Neural progenitor cell (in vitro differentiated cells): Measurements from ENCODE around the gene DPP7. TPM values are rescaled to one million over a fixed set of nuclear protein-coding genes. Genes with fewer than 3 reads are reported as not detected.

Source experiments
- DNase-seq: peaks from one replicate; pipeline ENCODE4 v3.0.0-alpha.2; 2016; ENCODE audit warnings: low spot score
- H2AFZ ChIP-seq: fragments of 200-600 bp; sonication (generic); replicated peaks from 2 replicates; pipeline ENCODE4 v1.6.1; 2016; ENCODE audit warnings: antibody characterized with exemption
- H3F3A ChIP-seq: fragments of 200-600 bp; sonication (generic); 2 replicates; pipeline ENCODE4 v1.6.1; 2016; ENCODE audit warnings: antibody characterized with exemption, low read depth
- H3K27ac ChIP-seq: fragments of 200-600 bp; sonication (generic); 2 replicates; pipeline ENCODE4 v1.5.1; 2016; ENCODE audit warnings: mild to moderate bottlenecking
- H3K27me3 ChIP-seq: fragments of 200-600 bp; sonication (generic); 2 replicates; pipeline ENCODE4 v1.6.1; 2016; ENCODE audit warnings: mild to moderate bottlenecking, moderate library complexity
- H3K36me3 ChIP-seq: fragments of 200-600 bp; sonication (generic); 2 replicates; pipeline ENCODE4 v1.5.1; 2016
- H3K4me1 ChIP-seq: fragments of 200-600 bp; sonication (generic); 2 replicates; pipeline ENCODE4 v1.6.1; 2016; ENCODE audit warnings: mixed run types
- H3K4me2 ChIP-seq: fragments of 200-600 bp; sonication (generic); 2 replicates; pipeline ENCODE4 v1.6.1; 2016
- H3K4me3 ChIP-seq: fragments of 200-600 bp; sonication (generic); 2 replicates; pipeline ENCODE4 v1.5.1; 2016
- H3K79me2 ChIP-seq: fragments of 200-600 bp; sonication (generic); 2 replicates; pipeline ENCODE4 v1.6.1; 2016; ENCODE audit warnings: low read depth
- H3K9ac ChIP-seq: fragments of 200-600 bp; sonication (generic); 2 replicates; pipeline ENCODE4 v1.6.1; 2016
- H3K9me3 ChIP-seq: fragments of 200-600 bp; sonication (generic); 2 replicates; pipeline ENCODE4 v1.5.1; 2016; ENCODE audit warnings: low read depth
- H4K20me1 ChIP-seq: fragments of 200-600 bp; sonication (generic); 2 replicates; pipeline ENCODE4 v1.6.1; 2016; ENCODE audit warnings: low read depth
- H3K27ac Mint-ChIP-seq: 3 replicates; pipeline ENCODE4 v1.8.0; 2021; ENCODE audit warnings: mixed read lengths
- H3K27me3 Mint-ChIP-seq: 2 replicates; pipeline ENCODE4 v1.8.0; 2022; ENCODE audit warnings: low read depth, mild to moderate bottlenecking, inconsistent platforms, moderate library complexity, mixed read lengths; ENCODE audit not compliant: insufficient read depth
- H3K36me3 Mint-ChIP-seq: 3 replicates; pipeline ENCODE4 v1.8.0; 2021; ENCODE audit warnings: mixed read lengths
- H3K4me1 Mint-ChIP-seq: 3 replicates; pipeline ENCODE4 v1.8.0; 2021; ENCODE audit warnings: mixed read lengths
- H3K4me3 Mint-ChIP-seq: 3 replicates; pipeline ENCODE4 v1.8.0; 2021; ENCODE audit warnings: mild to moderate bottlenecking, moderate library complexity, mixed read lengths
- H3K9me3 Mint-ChIP-seq: 3 replicates; pipeline ENCODE4 v1.8.0; 2020; ENCODE audit warnings: mixed read lengths
- CTCF ChIP-seq: fragments of 200-600 bp; sonication (generic); IDR thresholded peaks from 2 replicates; pipeline ENCODE4 v1.5.1; 2017; ENCODE audit warnings: antibody characterized with exemption, mild to moderate bottlenecking
- EZH2 ChIP-seq: fragments of 200-600 bp; sonication (generic); IDR thresholded peaks from 2 replicates; pipeline ENCODE4 v1.6.1; 2017; ENCODE audit warnings: antibody characterized with exemption, mild to moderate bottlenecking, moderate library complexity
- EZH2phosphoT487 ChIP-seq: fragments of 200-600 bp; sonication (generic); IDR thresholded peaks from 2 replicates; pipeline ENCODE4 v1.6.1; 2017; ENCODE audit warnings: antibody characterized with exemption
- total RNA-seq: library from RNA; depleted of rRNA; stranded (reverse); fragments of >200 nt; gene quantifications from 2 replicates; pipeline ENCODE4 v1.2.3, GENCODE V29; 2015; ENCODE audit warnings: low replicate concordance

The DPP7 gene
- total RNA-seq, 1 donor from 2014 or later = 2.6 TPM

- no peaks in the 10 kb centered on the region for H3K79me2 ChIP-seq
- peaks cover 57% of the 10 kb centered on the region for H3K27me3 ChIP-seq
- H3K9ac ChIP-seq = no peak overlapping the region
- DNase-seq = no peak
- TF ChIP-seq EZH2 = no peak
- no peak for TF ChIP-seq CTCF
- TF ChIP-seq EZH2phosphoT487 = no peak
- Mint-ChIP-seq H3K9me3 (no peaks in the 10 kb centered on the region), H3K4me1 (peaks cover 6% of the 10 kb centered on the region), H3K4me3 (no peak overlapping the region), H3K36me3 (no peaks in the 10 kb centered on the region), H3K27me3 (peaks cover 18% of the 10 kb centered on the region), H3K27ac (no peak overlapping the region)
- no peak overlapping the region for H3K4me2 ChIP-seq
- H3K9me3 ChIP-seq = no peaks in the 10 kb centered on the region
- H3K4me1 ChIP-seq = peaks cover 8% of the 10 kb centered on the region
- no peak overlapping the region for H3K4me3 ChIP-seq
- H3F3A ChIP-seq = peaks cover 7% of the 10 kb centered on the region
- no peak overlapping the region for H3K27ac ChIP-seq
- H3K36me3 ChIP-seq = no peaks in the 10 kb centered on the region
- no peak overlapping the region for H2AFZ ChIP-seq
- H4K20me1 ChIP-seq = peaks cover 5% of the 10 kb centered on the region
Measured at GRCh38 chr9:137117269-137117731, 2.8 kb upstream of the DPP7 start.

- Histone ChIP-seq H3K4me2 (no peak overlapping the region), H3K4me3 (no peak overlapping the region), H2AFZ (no peak overlapping the region), H3K36me3 (no peaks in the 10 kb centered on the region), H3K9ac (no peak overlapping the region), H3K27ac (no peak overlapping the region), H3K27me3 (peaks cover 59% of the 10 kb centered on the region), H3K79me2 (no peaks in the 10 kb centered on the region), H3K4me1 (peaks cover 8% of the 10 kb centered on the region), H3F3A (peaks cover 2% of the 10 kb centered on the region), H3K9me3 (no peaks in the 10 kb centered on the region), H4K20me1 (peaks cover 5% of the 10 kb centered on the region)
- peaks cover under 1% of the 10 kb centered on the region for H3K4me1 Mint-ChIP-seq
- H3K36me3 Mint-ChIP-seq = no peaks in the 10 kb centered on the region
- no peak for DNase-seq
- H3K4me3 Mint-ChIP-seq = peak overlapping the region; percentile 63
- no peaks in the 10 kb centered on the region for H3K9me3 Mint-ChIP-seq
- TF ChIP-seq CTCF = no peak
- no peak for TF ChIP-seq EZH2phosphoT487
- TF ChIP-seq EZH2 = no peak
- no peak overlapping the region for H3K27ac Mint-ChIP-seq
- H3K27me3 Mint-ChIP-seq = peaks cover 18% of the 10 kb centered on the region
Measured at GRCh38 chr9:137116728-137117127, 2.2 kb upstream of the DPP7 start.

- H3K4me3 Mint-ChIP-seq = no peak overlapping the region
- H2AFZ ChIP-seq = no peak overlapping the region
- TF ChIP-seq CTCF (no peak), EZH2 (no peak), EZH2phosphoT487 (no peak)
- H3K4me1 ChIP-seq = peaks cover 8% of the 10 kb centered on the region
- no peak overlapping the region for H3K27ac ChIP-seq
- H3K79me2 ChIP-seq = no peaks in the 10 kb centered on the region
- H3K27me3 Mint-ChIP-seq = peaks cover 17% of the 10 kb centered on the region
- peaks cover 59% of the 10 kb centered on the region for H3K27me3 ChIP-seq
- no peak for DNase-seq
- H3K36me3 ChIP-seq = no peaks in the 10 kb centered on the region
- no peaks in the 10 kb centered on the region for H3F3A ChIP-seq
- peaks cover 3% of the 10 kb centered on the region for H4K20me1 ChIP-seq
- no peaks in the 10 kb centered on the region for H3K9me3 ChIP-seq
- no peak overlapping the region for H3K27ac Mint-ChIP-seq
- H3K9me3 Mint-ChIP-seq = no peaks in the 10 kb centered on the region
- no peaks in the 10 kb centered on the region for H3K4me1 Mint-ChIP-seq
- H3K9ac ChIP-seq = no peak overlapping the region
- H3K4me3 ChIP-seq = no peak overlapping the region
- H3K36me3 Mint-ChIP-seq = no peaks in the 10 kb centered on the region
- H3K4me2 ChIP-seq = no peak overlapping the region
Measured at GRCh38 chr9:137116027-137116507, 1.5 kb upstream of the DPP7 start.
